Fibroblast of lung (primary cell): ENCODE measurements around the gene TPPP3.

Experiments
- CTCF ChIP-seq, 2 donors: IDR thresholded peaks in 1 of 2; conservative IDR thresholded peaks in 1 of 2; 1 replicate in 1 of 2; 2 replicates in 1 of 2; pipeline ENCODE4 v1.5.1; 2011 to 2012; ENCODE audit warnings: low read length in 2 of 2, control low read depth in 1 of 2, inconsistent platforms in 1 of 2, low read depth in 1 of 2, mild to moderate bottlenecking in 1 of 2
- EZH2 ChIP-seq: IDR thresholded peaks from 2 replicates; pipeline ENCODE4 v1.5.1; 2012; ENCODE audit warnings: low read length, control low read depth, mild to moderate bottlenecking; ENCODE audit errors: missing control alignments

GRCh38 chr16:67428146-67428731, 34.9 kb upstream of the TPPP3 start:
- TF ChIP-seq EZH2 (no peak), CTCF (conservative IDR thresholded peaks at IDR 0.05 in 1 of 2, IDR thresholded peaks at IDR 0.05 in 1 of 2; ENCODE audit: low read depth in 1 of 2, low read length in 2 of 2) (peak; percentile 93 to 94)
